Endothelial cell (in vitro differentiated cells): ENCODE measurements around the gene PLK1. TPM values are rescaled to one million over a fixed set of nuclear protein-coding genes. Genes with fewer than 3 reads are reported as not detected.
A peak's percentile ranks its signal among the peaks of the same experiment; 100 is the strongest.

Experiments used
- DNase-seq: peaks from one replicate; pipeline ENCODE4 v3.0.0; 2021; ENCODE audit warnings: low spot score
- H3K27ac Mint-ChIP-seq: one replicate; pipeline ENCODE4 v1.8.0; 2021; ENCODE audit warnings: mixed read lengths, inconsistent platforms; ENCODE audit not compliant: unreplicated experiment
- H3K27me3 Mint-ChIP-seq: one replicate; pipeline ENCODE4 v1.8.0; 2021; ENCODE audit warnings: mild to moderate bottlenecking, moderate library complexity, mixed read lengths, inconsistent platforms; ENCODE audit not compliant: unreplicated experiment
- H3K36me3 Mint-ChIP-seq: one replicate; pipeline ENCODE4 v1.8.0; 2021; ENCODE audit warnings: mild to moderate bottlenecking, low read depth, mixed read lengths, inconsistent platforms; ENCODE audit not compliant: unreplicated experiment
- H3K4me1 Mint-ChIP-seq: one replicate; pipeline ENCODE4 v1.8.0; 2021; ENCODE audit warnings: mild to moderate bottlenecking, mixed read lengths, inconsistent platforms; ENCODE audit not compliant: unreplicated experiment
- H3K4me3 Mint-ChIP-seq: one replicate; pipeline ENCODE4 v1.8.0; 2021; ENCODE audit warnings: mild to moderate bottlenecking, mixed read lengths, inconsistent platforms; ENCODE audit not compliant: unreplicated experiment
- H3K9me3 Mint-ChIP-seq: one replicate; pipeline ENCODE4 v1.8.0; 2021; ENCODE audit warnings: mixed read lengths, inconsistent platforms; ENCODE audit not compliant: unreplicated experiment
- CTCF ChIP-seq: fragments of 200-600 bp; sonication (generic); IDR thresholded peaks from one replicate; pipeline ENCODE4 v1.5.0; 2021; ENCODE audit warnings: antibody characterized with exemption; ENCODE audit not compliant: unreplicated experiment
- total RNA-seq: library from RNA; stranded (reverse); fragmentation: NEBNext Ultra II Directional; extraction: Animal tissue kit (Norgen Biotek cat#: 25700); gene quantifications from one replicate; pipeline ENCODE4 v1.2.1, GENCODE V29; 2021; ENCODE audit not compliant: unreplicated experiment

Gene PLK1
- total RNA-seq, 1 donor from 2014 or later = 16.0 TPM

- H3K4me3 Mint-ChIP-seq = peak overlapping the region; percentile 77
- no peaks in the 10 kb centered on the region for H3K9me3 Mint-ChIP-seq
- H3K27me3 Mint-ChIP-seq = no peaks in the 10 kb centered on the region
- DNase-seq = peak; percentile 58
- TF ChIP-seq CTCF = no peak
- peaks cover 1% of the 10 kb centered on the region for H3K36me3 Mint-ChIP-seq
- H3K4me1 Mint-ChIP-seq = peaks cover 4% of the 10 kb centered on the region
- H3K27ac Mint-ChIP-seq = no peak overlapping the region
These were observed 16.1 kb downstream of the PLK1 start for GRCh38 chr16:23694644-23695373.

GRCh38 chr16:23695756-23696155, 17.1 kb downstream of the PLK1 start:
- H3K4me1 Mint-ChIP-seq = peaks cover 4% of the 10 kb centered on the region
- no peaks in the 10 kb centered on the region for H3K36me3 Mint-ChIP-seq
- no peaks in the 10 kb centered on the region for H3K9me3 Mint-ChIP-seq
- no peaks in the 10 kb centered on the region for H3K27me3 Mint-ChIP-seq
- H3K27ac Mint-ChIP-seq = no peak overlapping the region
- TF ChIP-seq CTCF = no peak
- no peak overlapping the region for H3K4me3 Mint-ChIP-seq
- DNase-seq = no peak

- no peaks in the 10 kb centered on the region for H3K9me3 Mint-ChIP-seq
- TF ChIP-seq CTCF = no peak
These were observed 20.4 kb downstream of the PLK1 start for GRCh38 chr16:23699100-23699499.

GRCh38 chr16:23700093-23700492, 21.4 kb downstream of the PLK1 start:
- H3K27me3 Mint-ChIP-seq = peaks cover 2% of the 10 kb centered on the region
- H3K4me1 Mint-ChIP-seq = no peaks in the 10 kb centered on the region
- H3K36me3 Mint-ChIP-seq = peaks cover 4% of the 10 kb centered on the region
- H3K27ac Mint-ChIP-seq = no peak overlapping the region
- H3K4me3 Mint-ChIP-seq = no peak overlapping the region
- DNase-seq = no peak
- TF ChIP-seq CTCF = no peak
- no peaks in the 10 kb centered on the region for H3K9me3 Mint-ChIP-seq

More at GRCh38 chr16:23699100-23699499, 20.4 kb downstream of the PLK1 start:
- DNase-seq = no peak
- Mint-ChIP-seq H3K36me3 (peaks cover 4% of the 10 kb centered on the region), H3K27ac (no peak overlapping the region), H3K4me3 (no peak overlapping the region), H3K27me3 (no peaks in the 10 kb centered on the region), H3K4me1 (peaks cover 4% of the 10 kb centered on the region)

GRCh38 chr16:23700509-23700908, 21.8 kb downstream of the PLK1 start:
- no peak for DNase-seq
- Mint-ChIP-seq H3K36me3 (peaks cover 4% of the 10 kb centered on the region), H3K9me3 (no peaks in the 10 kb centered on the region), H3K4me1 (no peaks in the 10 kb centered on the region), H3K27ac (no peak overlapping the region), H3K27me3 (peaks cover 5% of the 10 kb centered on the region), H3K4me3 (no peak overlapping the region)
- no peak for TF ChIP-seq CTCF
